PFSK-1 (cell line): ENCODE measurements around the gene CLIC6.

Source experiments
- FOXP2 ChIP-seq: optimal IDR thresholded peaks from 2 replicates; pipeline ENCODE3; 2011; ENCODE audit warnings: borderline replicate concordance, control low read depth, inconsistent platforms; ENCODE audit not compliant: insufficient read depth; ENCODE audit errors: extremely low read length, extremely low read depth
- POLR2AphosphoS5 ChIP-seq: IDR thresholded peaks from 2 replicates; pipeline ENCODE4 v1.6.1; 2012; ENCODE audit warnings: low read depth, mild to moderate bottlenecking, control low read depth, low read length, moderate library complexity
- REST ChIP-seq, 2 experiments: IDR thresholded peaks; 2 replicates each; pipeline versions ENCODE4 v1.6.1 to v1.8.0; 2011 to 2012; ENCODE audit warnings: low read depth in 2 of 2, low read length in 2 of 2, control low read depth in 1 of 2, inconsistent platforms in 1 of 2, mild to moderate bottlenecking in 1 of 2, moderate library complexity in 1 of 2; ENCODE audit not compliant: insufficient read depth in 1 of 2
- SIN3A ChIP-seq: IDR thresholded peaks from 2 replicates; pipeline ENCODE4 v1.6.1; 2012; ENCODE audit warnings: mild to moderate bottlenecking, low read length, moderate library complexity, borderline replicate concordance; ENCODE audit not compliant: insufficient read depth
- TAF1 ChIP-seq: IDR thresholded peaks from 2 replicates; pipeline ENCODE4 v1.6.1; 2012; ENCODE audit warnings: low read length, control low read depth, borderline replicate concordance; ENCODE audit not compliant: insufficient read depth

The CLIC6 gene

GRCh38 chr21:34674468-34674867 is 5.7 kb downstream of the CLIC6 start:
- TF ChIP-seq SIN3A (no peak), POLR2AphosphoS5 (no peak), REST (IDR thresholded peaks at IDR 0.05; ENCODE audit: insufficient read depth in 1 of 2, low read depth in 2 of 2, low read length in 2 of 2) (no peak), FOXP2 (no peak), TAF1 (no peak)

- TF ChIP-seq POLR2AphosphoS5 (no peak), TAF1 (no peak)
Measured at GRCh38 chr21:34675871-34676270, 7.1 kb downstream of the CLIC6 start.

- TF ChIP-seq POLR2AphosphoS5 (no peak), SIN3A (no peak), TAF1 (no peak), FOXP2 (no peak), REST (IDR thresholded peaks at IDR 0.05; ENCODE audit: insufficient read depth in 1 of 2, low read depth in 2 of 2, low read length in 2 of 2) (no peak)
Measured at GRCh38 chr21:34679051-34679450, 10.3 kb downstream of the CLIC6 start.

GRCh38 chr21:34684174-34684876 is 15.5 kb downstream of the CLIC6 start:
- TF ChIP-seq FOXP2 (no peak), REST (IDR thresholded peaks at IDR 0.05; ENCODE audit: insufficient read depth in 1 of 2, low read depth in 2 of 2, low read length in 2 of 2) (no peak), SIN3A (no peak), TAF1 (no peak), POLR2AphosphoS5 (no peak)

- no peak for TF ChIP-seq REST (IDR thresholded peaks at IDR 0.05; ENCODE audit: insufficient read depth in 1 of 2, low read depth in 2 of 2, low read length in 2 of 2)
- no peak for TF ChIP-seq FOXP2
- no peak for TF ChIP-seq TAF1
- TF ChIP-seq SIN3A: no peak
- TF ChIP-seq POLR2AphosphoS5: no peak
Measured at GRCh38 chr21:34687065-34687464, 18.3 kb downstream of the CLIC6 start.

GRCh38 chr21:34687745-34688144 is 19.0 kb downstream of the CLIC6 start:
- no peak for TF ChIP-seq FOXP2
- no peak for TF ChIP-seq TAF1
- no peak for TF ChIP-seq SIN3A
- TF ChIP-seq REST (IDR thresholded peaks at IDR 0.05; ENCODE audit: insufficient read depth in 1 of 2, low read depth in 2 of 2, low read length in 2 of 2): no peak
- TF ChIP-seq POLR2AphosphoS5: no peak
